A549 (cell line): ENCODE measurements around the gene VEZT.

Experiments used
- BHLHE40 ChIP-seq: IDR thresholded peaks from 2 replicates; pipeline ENCODE4 v1.6.1; 2012; ENCODE audit warnings: low read depth, low read length, inconsistent platforms
- CTCF ChIP-seq: fragments of >200 bp; sonication (Bioruptor Twin); formaldehyde crosslinking; IDR thresholded peaks from 3 replicates; pipeline ENCODE4 v1.5.1; 2016
- ESRRA ChIP-seq: fragments of 150-350 bp; IDR thresholded peaks from 2 replicates; pipeline ENCODE4 v1.6.1; 2014; ENCODE audit warnings: mild to moderate bottlenecking, low read length, borderline replicate concordance
- HDAC2 ChIP-seq: fragments of 200-600 bp; sonication (generic); IDR thresholded peaks from 2 replicates; pipeline ENCODE4 v1.6.1; 2016
- MAFK ChIP-seq: fragments of 450-650 bp; IDR thresholded peaks from 2 replicates; pipeline ENCODE4 v1.6.1; 2014; ENCODE audit not compliant: partially characterized antibody
- POLR2A ChIP-seq: IDR thresholded peaks from 2 replicates; pipeline ENCODE4 v1.6.1; 2012; ENCODE audit warnings: mild to moderate bottlenecking, low read length
- RARB ChIP-seq: fragments of 250-450 bp; sonication (Bioruptor Pico); IDR thresholded peaks from 2 replicates; pipeline ENCODE4 v1.8.0; 2021; ENCODE audit warnings: mild to moderate bottlenecking, moderate library complexity
- USF2 ChIP-seq: fragments of 450-650 bp; IDR thresholded peaks from 2 replicates; pipeline ENCODE4 v1.6.1; 2014; ENCODE audit warnings: antibody characterized with exemption
- ZFP36 ChIP-seq: fragments of 450-650 bp; IDR thresholded peaks from 2 replicates; pipeline ENCODE4 v1.6.1; 2014; ENCODE audit warnings: borderline replicate concordance; ENCODE audit not compliant: partially characterized antibody

GRCh38 chr12:95213928-95214327 lies 3.7 kb upstream of the VEZT start:
- no peak for TF ChIP-seq ESRRA
- no peak for TF ChIP-seq CTCF
- TF ChIP-seq RARB, result no peak
- no peak for TF ChIP-seq HDAC2
- TF ChIP-seq POLR2A, result no peak
- TF ChIP-seq ZFP36, result no peak
- TF ChIP-seq MAFK, result no peak
- TF ChIP-seq USF2, result no peak
- no peak for TF ChIP-seq BHLHE40
